HS-5 (cell line): ENCODE measurements around the gene ZNF629.
A peak's percentile ranks its signal among the peaks of the same experiment; 100 is the strongest.

ENCODE experiments used
- DNase-seq: peaks from one replicate; pipeline ENCODE4 v3.0.0-alpha.2; 2012; ENCODE audit warnings: low read depth

Gene ZNF629

DNA sequence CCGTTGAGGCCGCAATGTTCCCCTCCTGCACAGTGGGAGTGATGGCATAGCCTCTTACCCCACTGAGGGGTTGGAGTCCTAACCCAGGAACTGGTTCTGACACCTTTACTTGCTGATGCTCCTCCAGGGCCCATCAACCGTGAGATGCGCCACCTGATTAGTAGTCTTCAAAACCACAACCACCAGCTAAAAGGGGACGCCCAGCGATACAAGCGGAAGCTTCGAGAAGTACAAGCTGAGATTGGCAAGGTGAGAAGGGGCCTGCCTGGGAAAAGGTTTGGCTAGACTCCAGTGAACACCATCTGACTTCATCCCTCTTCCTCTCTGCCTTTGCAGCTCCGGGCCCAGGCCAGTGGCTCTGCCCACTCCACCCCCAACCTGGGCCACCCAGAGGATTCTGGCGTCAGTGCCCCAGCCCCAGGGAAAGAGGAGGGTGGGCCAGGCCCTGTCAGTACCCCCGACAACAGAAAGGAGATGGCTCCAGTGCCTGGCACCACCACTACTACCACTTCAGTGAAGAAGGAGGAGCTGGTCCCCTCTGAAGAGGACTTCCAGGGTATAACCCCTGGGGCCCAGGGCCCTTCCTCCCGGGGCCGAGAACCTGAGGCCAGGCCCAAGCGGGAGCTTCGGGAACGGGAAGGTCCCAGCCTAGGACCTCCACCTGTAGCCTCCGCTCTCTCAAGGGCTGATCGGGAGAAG is 19.1 kb downstream of the ZNF629 start:
- DNase-seq = no peak

DNA sequence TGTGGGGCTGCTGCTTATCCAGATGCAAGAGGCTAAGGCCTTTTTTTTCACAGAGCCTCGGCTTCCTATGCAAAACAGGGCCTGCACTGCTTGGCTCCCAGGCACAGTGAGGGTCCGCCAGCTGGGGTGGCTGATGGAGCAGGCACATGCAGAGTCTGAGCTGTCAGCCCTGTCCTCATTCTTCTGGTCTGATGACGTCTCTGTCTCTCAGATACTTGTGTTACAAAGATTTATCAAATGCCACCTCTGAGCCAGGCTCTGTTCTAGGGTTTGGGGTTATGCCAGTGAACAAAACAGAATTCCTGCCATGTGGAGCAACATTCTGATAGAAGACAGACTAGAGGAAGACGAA is 20.1 kb downstream of the ZNF629 start:
- DNase-seq = no peak

DNA sequence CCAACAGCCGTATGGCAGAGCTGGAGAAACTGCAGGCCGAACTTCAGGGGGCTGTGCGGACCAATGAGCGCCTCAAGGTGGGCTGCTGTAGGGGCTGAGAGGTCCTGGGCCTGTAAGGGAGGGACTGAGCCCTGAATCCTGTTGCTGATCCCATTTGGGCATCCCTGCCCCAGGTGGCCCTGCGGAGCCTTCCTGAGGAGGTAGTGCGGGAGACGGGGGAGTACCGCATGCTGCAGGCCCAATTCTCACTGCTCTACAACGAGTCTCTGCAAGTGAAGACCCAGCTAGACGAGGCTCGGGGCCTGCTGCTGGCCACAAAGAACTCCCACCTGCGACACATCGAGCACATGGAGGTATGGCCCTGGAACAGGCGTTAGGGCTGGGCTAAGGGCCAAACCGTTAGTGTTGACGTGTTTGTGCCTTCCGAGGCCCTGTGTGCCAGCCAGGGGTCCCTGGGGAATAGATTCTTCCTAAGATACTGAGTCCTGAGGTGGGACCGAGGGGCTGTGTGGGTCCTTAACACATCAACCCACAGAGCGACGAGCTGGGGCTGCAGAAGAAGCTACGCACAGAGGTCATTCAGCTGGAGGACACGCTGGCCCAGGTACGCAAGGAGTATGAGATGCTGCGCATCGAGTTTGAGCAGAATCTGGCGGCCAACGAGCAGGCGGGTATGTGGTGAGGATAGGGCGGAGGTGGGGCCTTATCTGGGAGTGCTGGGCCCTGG is 20.6 kb downstream of the ZNF629 start:
- DNase-seq = no peak

DNA sequence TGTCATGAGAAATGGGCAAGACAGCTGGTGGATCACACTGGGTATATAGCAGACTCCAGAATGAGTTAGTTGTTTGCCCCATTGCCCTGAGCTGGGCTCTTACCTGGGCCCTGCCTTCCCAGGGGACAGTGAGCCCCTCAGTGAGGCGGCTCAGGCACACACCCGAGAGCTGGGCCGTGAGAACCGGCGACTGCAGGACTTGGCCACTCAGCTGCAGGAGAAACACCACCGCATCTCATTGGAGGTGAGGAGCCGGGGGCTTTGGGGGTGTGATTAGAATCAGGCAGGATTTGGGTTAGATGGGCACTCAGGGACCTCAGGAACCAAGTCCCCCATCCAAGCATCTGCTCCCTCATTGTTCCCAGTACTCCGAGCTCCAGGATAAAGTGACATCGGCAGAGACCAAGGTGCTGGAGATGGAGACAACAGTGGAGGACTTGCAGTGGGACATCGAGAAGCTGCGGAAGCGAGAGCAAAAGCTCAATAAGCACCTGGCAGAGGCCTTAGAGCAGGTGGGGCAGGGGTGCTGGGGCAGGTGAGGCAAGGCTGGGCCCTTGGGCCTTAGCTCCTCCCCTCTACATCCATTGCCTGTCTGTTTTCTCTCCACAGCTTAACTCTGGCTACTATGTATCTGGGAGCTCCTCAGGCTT is 22.1 kb downstream of the ZNF629 start:
- DNase-seq = no peak

DNA sequence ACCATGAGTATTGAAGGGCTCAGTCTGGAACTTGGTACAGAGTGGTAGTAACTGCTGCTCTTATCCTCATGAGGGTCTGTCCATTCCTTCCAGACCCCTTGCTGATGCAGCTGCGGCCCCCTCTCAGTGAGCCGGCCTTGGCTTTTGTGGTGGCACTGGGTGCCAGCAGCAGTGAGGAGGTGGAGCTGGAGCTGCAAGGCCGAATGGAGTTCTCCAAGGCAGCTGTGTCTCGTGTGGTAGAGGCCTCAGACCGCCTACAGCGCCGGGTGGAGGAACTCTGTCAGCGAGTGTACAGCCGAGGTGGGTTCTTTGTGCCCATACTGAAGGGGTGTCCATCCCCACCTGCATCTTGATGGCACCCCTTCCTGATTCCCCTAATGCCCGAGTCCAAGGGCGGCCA is 22.9 kb downstream of the ZNF629 start:
- no peak for DNase-seq

DNA sequence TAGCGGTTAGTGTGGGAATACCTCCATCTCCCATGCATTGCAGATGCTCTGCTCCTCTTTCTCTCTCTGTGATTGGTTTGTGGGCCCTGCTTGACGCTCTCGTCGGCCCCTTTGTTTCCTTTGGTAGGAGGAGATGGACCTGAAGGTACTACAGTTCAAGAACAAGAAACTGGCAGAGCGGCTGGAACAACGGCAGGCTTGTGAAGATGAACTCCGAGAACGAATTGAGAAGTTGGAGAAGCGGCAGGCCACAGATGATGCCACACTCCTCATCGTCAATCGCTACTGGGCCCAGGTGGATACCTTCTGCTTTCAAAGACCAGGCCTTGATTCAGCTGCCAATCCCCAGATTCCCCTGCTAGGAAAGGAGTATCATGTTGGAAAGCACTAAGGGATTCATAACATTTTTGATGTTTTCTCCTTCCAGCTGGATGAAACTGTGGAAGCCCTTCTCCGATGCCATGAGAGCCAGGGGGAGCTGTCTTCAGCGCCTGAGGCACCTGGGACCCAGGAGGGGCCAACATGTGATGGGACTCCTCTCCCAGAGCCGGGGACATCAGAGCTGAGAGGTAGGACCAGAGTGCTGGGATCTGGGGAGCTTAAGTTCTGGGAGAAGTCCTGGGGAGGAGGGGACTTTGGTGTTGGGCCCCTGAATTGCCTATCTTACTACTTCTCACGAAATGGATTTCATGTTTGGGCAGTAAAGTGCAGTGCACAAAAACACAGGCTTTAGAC is 23.8 kb downstream of the ZNF629 start:
- DNase-seq = no peak

DNA sequence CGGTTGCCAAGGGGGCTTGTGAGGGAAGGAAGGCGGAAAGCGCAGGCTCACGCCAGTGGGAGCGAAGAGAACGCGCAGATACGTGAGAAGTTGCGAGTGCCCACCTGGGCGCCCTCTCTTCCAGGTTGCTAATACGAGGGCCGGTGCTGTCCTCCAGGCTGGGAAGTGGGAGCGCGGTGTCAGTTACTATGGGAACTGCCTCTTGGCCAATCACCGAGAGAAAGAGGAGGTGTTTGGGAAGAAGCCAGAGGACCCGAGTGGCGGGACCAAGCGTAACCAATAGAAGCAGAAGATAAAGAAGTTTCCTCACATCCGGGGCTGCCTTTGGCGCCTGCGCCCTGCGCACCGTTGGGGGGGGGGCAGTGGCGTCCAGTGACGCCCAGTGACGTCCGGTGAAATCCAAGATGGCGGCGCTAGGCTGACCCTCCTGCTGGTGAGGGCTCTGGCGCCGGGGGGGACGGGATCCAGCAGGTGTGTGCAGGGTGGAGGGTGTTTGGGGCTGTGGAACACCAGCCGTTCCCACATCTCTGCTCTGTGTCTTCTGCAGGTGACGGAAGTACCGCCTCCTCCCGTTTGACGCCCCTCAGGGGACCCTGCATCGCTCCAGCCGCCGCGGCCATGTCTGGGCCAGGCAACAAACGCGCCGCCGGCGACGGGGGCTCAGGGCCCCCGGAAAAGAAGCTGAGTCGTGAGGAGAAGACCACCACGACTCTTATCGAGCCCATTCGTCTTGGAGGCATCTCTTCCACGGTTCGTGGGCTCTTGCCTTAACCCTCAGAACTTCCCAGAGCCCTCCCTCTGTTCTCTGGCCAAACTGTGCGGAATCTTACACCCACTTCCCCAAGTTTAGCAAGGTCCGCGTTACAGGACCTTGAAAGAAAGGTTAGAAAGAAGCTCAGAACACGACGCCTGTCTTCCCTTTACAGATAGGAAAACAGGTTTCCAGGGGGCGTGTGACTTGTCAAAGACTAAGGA is 24.8 kb downstream of the ZNF629 start, which contains the start of the genes CFAP119 and RNF40:
Gene CFAP119, minus strand, starts transcription at position 135 of the 975 bp plus-strand sequence. CDS start 314 bp downstream, outside the sequence.
Gene RNF40, plus strand, starts transcription at position 395 of the 975 bp plus-strand sequence. Its CDS starts 224 bp downstream, at position 619.
- peak; percentile 97 for DNase-seq

DNA sequence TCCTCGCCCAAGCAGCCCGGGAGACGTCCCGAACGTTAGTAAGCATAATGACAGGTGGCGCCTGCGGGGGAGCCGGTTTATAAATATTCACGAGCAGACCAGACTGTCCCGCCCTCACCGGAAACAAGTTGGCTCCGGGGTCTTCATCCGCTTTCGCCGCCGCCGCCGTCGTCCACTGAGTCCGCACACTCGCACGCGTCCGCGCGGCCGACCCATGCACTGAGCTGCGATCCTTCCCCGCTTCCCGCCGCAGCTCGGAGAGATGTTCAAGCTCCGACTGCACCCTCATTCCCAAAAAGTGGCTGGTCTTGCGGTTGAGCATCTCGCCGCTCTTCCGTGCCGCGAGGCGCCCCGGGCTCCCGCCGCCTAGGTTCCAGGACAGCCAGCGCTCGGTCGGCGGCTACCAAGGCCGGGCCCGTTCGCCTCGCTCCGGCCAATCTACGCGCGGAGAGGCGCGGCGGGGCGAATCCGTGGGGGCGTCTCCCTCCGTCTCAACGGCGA is 25.5 kb downstream of the ZNF629 start:
- DNase-seq = no peak

DNA sequence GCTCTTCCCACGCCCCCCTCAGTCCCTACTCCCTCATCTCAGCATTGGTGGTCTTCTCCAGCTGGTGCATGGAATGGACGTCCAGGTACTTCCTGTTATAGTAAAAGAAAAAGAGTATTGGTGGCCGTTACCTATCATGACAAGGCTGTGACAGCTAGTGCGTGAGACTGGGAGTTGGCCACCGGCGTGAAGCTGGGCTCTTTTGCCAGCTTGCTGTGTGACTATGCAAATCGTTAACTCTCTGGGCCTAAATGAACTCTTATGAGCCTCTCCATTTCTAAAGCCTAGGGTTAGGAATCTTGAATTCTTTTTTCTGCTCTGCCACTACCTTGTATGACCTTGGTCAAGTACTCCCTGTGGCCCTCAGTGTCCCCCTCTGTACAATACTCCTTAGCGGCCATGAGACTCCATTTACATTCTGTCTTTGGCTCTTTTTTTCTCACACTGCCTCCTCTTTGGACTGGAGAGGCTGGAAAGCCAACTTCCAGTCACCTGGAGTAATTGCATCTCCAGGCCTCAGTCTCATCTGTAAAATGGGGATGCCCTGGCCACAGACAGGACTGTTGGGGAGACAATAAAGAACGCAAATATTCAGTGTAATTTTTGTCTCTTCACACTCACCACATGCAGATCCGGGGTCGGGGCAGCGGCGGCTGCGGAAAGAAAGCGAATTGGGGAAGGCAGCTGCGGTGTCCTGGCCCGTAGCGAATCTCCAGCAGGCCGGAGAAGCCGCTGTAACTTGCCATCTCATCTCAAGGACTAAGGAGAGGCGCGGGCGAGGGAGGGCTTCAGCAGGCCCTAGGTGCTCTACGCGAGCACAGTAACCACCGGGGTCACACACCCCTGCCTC is 26.2 kb downstream of the ZNF629 start:
- no peak for DNase-seq

DNA sequence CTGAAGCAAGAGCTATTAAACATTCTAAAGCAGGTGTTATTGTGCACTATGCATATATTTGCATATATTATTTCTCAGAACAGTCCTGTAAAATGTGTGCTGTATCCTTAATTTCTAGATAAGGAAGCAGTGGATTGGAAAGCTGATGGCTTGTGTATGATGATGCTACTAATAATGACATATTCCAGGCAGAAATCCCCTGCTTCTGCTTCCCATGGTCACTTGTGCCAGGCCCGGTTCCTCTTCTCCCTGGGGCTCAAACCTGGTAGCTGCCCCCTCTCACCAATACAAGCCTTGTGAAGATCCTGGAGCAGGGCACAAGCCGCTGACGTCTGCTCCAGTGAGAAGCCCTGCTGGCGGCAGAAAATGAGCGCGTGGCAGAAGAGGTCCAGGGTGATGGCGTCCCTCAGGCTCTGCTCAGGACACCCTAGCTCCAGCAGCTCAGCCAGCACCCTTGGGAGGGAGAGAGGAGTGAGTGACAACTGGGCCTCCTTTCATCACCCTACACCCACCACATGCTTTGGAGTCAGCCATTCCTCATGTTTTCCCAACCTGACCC is 26.9 kb downstream of the ZNF629 start:
- DNase-seq = no peak

DNA sequence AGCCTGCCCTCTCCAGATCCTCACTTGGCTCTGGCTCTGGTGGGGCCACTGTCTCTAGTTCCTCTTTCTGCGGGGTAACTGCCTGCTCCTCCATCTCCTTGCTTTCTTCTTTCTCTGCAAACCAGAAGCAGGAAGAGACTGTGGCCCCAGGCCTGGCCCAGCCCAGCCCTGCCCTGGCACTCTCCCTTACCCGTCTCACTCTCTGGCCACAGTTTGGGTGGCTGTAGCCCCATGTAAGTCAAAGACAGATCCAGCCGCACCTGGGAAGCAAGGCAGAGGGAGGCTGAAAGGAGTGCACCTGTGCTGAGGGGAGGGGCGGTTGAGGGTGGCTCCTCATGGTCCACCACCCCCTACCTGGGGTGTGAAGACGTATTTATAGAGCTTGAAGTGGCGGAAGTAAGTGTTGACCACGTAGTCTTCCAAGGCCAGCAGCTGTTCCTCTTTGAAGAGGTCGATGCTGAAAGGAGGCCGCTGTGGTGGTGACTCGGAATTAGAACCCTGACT is 28.0 kb downstream of the ZNF629 start:
- DNase-seq = no peak

DNA sequence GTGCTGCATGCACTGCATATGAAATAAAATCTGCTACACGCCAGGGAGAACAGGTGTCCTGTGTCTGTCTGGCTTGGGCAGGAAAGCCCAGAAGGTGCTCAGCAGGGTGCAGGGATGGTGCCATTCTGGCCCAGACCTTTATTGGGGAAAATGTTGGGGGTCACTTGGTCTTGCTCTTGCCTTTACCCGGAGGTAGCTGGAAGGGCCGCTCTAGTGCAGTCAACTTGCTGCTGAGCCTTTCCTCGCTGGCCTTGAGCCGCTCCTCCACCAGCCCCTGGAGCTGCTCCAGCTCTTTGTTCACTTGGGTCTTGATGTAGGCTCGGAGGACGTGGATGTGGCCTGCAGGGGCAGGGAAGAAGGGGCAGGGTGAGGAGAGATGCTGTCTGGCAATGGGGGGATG is 29.7 kb downstream of the ZNF629 start:
- DNase-seq = no peak

DNA sequence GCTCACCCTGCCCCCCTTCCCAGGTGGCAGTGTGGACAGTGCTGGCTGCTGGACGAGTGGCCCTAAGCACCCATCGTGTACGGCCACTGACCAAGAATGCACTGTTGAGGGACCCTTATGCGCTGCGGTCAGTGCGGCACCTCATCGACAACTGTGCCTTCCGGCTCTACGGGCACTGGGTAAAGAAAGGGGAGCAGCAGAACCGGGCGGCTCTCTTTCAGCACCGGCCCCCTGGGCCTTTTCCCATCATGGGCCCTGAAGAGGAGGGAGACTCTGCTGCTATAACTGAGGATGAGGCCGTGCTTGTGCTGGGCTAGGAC is 30.3 kb downstream of the ZNF629 start:
- DNase-seq = no peak

DNA sequence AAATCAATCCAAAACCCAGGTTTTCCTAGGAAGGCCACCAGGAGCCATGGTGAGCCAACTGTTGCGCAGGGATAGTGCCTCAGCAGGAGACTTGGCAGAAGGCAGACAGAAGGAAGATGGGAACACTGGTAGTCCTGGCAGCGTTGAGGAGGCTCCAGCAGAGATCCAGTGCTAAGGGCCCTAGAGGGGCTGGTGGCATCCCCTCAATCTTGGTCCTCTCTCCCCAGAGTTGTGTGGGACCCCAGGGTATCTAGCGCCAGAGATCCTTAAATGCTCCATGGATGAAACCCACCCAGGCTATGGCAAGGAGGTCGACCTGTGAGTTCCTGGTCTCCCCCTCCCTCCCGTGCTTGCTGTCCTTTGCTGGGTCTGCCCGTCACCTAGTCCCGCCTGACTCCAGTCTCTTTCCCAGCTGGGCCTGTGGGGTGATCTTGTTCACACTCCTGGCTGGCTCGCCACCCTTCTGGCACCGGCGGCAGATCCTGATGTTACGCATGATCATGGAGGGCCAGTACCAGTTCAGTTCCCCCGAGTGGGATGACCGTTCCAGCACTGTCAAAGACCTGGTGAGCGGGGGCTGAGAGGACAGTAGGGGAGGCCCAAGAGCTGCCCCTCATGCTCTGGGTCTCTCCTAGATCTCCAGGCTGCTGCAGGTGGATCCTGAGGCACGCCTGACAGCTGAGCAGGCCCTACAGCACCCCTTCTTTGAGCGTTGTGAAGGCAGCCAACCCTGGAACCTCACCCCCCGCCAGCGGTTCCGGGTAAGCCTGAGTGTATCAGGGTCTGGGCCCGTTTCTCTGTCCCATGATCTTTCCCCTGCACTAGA is 30.8 kb downstream of the ZNF629 start:
- no peak for DNase-seq

DNA sequence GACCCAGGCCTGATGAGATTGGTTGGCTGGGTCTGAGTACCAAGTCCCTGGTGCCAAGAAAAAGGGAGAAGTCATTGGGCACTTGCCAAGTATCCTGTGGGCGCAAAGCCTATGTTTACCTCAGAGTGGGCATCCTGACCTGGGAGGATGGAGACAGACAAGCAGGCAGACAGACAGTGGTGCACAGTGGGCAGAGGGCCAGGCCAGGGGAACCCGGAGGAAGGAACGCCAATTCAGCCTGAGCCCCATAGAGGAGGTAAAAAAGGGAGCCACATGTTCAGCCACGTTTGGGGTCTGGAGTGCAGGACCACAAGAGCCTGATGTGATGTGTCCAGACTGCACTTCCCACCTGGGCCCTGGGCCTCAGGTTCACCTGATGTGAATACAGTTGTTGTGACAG is 33.4 kb downstream of the ZNF629 start:
- no peak for DNase-seq

DNA sequence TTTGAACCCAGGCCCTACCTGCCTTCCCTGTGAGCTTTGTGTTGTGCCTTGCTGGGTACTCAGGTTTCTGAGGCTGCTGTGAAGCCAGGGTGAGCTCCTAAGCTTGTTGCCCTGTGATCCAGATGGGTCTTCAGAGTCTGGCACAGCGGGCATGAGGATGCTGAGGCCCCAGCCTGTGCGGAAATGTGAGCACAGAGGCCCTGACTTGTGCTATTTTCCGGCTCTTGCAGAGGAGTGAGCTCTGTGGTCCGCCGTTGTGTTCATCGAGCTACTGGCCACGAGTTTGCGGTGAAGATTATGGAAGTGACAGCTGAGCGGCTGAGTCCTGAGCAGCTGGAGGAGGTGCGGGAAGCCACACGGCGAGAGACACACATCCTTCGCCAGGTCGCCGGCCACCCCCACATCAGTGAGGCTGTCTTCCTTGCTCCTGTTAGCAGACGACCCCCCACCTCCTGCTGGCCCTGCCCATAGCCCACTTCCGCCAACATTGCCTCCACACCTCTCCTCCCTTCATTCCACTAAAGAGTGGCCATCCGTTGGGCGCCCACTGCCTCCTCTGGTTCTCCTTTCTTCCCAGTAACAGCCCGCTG is 36.0 kb downstream of the ZNF629 start:
- DNase-seq = no peak

DNA sequence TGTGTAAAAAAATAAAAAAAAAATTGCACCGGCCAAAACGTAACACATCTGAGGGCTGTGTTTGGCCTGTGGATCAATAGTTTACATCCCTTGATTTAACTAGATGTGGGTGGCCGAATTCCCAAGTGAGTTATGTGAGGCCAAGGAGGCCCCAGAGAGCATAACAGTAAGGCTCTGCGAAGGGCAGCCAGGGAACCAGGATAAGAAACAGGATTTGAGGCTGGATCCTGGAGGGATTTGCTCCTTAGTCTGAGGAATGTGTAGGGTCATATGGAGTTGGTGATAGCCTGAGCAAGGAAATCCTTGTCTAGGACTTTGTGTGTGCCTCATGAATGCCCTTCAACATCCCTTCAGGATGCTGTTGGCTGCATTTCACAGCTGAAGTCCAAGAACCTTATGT is 36.8 kb downstream of the ZNF629 start:
- DNase-seq = no peak
